Coronary artery (tissue), 2 donors: ENCODE results near the gene GNAI2.
"Not testable (repeated sequence)": the region's sequence is repeated elsewhere in the genome, so short reads cannot be mapped to it uniquely, and the experiment has no call there.

Experiments used
- DNase-seq: peaks from one replicate; pipeline ENCODE4 v3.0.0-alpha.2; 2017; ENCODE audit warnings: low spot score
- H3K27ac ChIP-seq, 2 donors: fragments of 200-600 bp; sonication (generic); one replicate each; pipeline ENCODE4 v1.5.1; 2016 to 2019
- H3K4me3 ChIP-seq: fragments of 200-600 bp; sonication (generic); 2 replicates; pipeline ENCODE4 v1.5.1; 2016; ENCODE audit warnings: mild to moderate bottlenecking, moderate library complexity
- TF ChIP-seq, protein P1 (sequence below): fragments of 200-600 bp; sonication (generic); IDR thresholded peaks from one replicate; pipeline ENCODE4 v1.5.1; 2019; ENCODE audit warnings: antibody characterized with exemption

GNAI2 gene

DNA sequence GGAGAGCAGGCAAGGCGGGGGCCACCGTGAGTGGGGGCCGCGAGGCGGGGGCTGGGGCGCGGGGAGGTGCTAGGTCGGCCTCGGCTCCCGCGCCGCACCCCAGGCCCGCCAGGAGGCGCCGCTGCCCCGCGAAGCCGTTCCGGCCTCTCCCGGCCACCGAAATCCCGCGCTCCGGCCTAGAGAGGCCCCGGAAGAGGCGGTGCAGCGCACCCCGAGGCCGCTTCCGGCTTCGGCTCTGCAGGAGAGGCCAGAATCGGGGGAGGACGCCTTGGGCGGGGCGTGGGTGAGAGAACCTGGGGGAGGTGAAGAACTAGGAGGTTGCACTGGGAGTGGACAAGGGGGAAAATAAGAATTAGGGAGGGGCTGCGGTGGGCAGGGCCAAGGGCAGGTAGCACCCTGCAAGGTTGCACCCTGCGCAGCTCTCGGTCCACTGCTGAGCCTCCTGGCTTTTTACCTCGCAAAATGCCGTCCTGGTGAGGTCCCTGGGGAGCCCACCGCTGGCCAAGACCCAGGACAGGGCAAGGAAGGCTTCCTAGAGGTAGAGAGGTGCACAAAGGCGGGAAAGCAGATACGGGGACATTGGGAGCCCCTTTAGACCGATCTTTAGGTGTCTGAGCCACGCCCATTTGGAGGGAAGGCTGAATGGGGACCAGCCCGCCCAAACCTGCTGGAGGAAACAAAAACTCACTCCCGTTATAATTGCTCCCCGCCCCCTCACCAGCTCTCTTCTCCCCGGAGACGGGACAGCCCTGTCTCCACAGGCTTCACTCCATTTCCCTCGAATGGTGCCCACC is 8.4 kb upstream of the GNAI2 start:
- peak overlapping the region; percentile 67 to 79 for H3K27ac ChIP-seq
- H3K4me3 ChIP-seq: peak overlapping the region; percentile 87

GRCh38 chr3:50228184-50228763 is 7.7 kb upstream of the GNAI2 start:
- not testable (repeated sequence) for DNase-seq
- H3K27ac ChIP-seq: peak overlapping the region in 1 of 2 donors; percentile 79
- peak overlapping the region; percentile 87 for H3K4me3 ChIP-seq

More for the DNA sequence above, 8.4 kb upstream of the GNAI2 start:
- TF ChIP-seq, protein P1, sequence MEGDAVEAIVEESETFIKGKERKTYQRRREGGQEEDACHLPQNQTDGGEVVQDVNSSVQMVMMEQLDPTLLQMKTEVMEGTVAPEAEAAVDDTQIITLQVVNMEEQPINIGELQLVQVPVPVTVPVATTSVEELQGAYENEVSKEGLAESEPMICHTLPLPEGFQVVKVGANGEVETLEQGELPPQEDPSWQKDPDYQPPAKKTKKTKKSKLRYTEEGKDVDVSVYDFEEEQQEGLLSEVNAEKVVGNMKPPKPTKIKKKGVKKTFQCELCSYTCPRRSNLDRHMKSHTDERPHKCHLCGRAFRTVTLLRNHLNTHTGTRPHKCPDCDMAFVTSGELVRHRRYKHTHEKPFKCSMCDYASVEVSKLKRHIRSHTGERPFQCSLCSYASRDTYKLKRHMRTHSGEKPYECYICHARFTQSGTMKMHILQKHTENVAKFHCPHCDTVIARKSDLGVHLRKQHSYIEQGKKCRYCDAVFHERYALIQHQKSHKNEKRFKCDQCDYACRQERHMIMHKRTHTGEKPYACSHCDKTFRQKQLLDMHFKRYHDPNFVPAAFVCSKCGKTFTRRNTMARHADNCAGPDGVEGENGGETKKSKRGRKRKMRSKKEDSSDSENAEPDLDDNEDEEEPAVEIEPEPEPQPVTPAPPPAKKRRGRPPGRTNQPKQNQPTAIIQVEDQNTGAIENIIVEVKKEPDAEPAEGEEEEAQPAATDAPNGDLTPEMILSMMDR: peak; percentile 86
- peak; percentile 94 for DNase-seq

DNA sequence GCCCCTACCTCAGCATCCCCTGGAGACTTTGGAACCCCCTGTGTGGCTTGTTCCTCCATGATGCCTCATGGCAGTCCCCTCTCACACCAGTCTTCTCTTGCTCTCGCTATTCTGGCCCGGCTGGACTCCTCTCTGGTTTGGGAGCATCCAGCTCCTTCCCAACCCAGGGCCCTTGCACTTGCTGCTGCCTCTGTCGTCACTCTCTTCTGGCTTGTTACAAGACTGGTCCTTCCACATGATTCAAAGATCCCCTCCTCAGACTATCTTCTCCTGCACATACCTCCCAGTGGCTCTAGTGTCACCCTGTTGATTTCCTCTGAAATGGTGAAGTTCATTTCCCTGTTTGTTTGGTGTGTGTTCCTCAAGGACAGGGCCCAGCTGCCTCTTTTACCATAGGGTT is 6.5 kb upstream of the GNAI2 start:
- no peak overlapping the region for H3K4me3 ChIP-seq
- TF ChIP-seq, protein P1: no peak
- H3K27ac ChIP-seq: peak overlapping the region in 1 of 2 donors; percentile 5
- no peak for DNase-seq

- peak overlapping the region in 1 of 2 donors; percentile 33 for H3K27ac ChIP-seq
- H3K4me3 ChIP-seq: no peak overlapping the region
- TF ChIP-seq, protein P1: no peak
Measured at GRCh38 chr3:50230104-50230793, 5.8 kb upstream of the GNAI2 start.

DNA sequence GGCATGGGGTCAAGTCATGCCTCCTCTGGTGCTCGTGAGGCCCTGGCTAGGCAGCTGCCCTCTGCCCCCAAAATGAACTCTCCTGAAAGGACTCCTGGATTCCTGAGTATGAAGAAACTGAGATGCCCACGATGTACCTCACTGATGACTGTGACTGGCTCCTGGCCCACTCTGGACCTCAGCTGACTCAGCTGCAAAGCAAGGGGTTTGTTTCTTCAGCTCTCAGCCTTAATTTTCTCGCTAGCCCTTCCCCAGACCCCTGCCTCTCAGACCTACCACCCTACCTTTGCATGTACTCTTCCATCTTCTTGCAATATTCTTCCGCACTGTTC is 5.2 kb upstream of the GNAI2 start:
- no peak overlapping the region for H3K4me3 ChIP-seq
- TF ChIP-seq, protein P1: no peak
- peak overlapping the region in 1 of 2 donors; percentile 33 for H3K27ac ChIP-seq
- no peak for DNase-seq

More at GRCh38 chr3:50230104-50230793, 5.8 kb upstream of the GNAI2 start:
- no peak for DNase-seq

- no peak overlapping the region for H3K4me3 ChIP-seq
- DNase-seq: no peak
- TF ChIP-seq, protein P1: no peak
- no peak overlapping the region for H3K27ac ChIP-seq
Measured at GRCh38 chr3:50231581-50231980, 4.4 kb upstream of the GNAI2 start.

DNA sequence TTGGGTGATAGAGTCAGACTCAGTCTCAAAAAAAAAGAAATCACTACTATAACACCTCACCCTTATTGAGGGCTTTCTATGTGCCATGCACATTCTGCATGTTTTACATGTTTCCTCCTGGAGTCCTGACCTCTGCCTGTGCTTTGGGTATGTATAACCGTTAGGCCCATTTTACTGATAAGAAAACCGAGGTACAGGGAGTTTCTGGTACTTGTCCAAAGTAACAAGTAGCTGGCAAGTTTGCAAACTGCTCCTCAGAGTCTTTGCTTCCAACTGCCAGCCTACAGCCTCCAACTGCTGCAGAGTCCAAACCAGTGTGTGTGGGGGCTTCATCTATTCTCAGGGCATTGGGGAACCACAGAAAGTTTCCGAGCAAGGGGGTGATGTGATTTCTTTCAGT is 3.7 kb upstream of the GNAI2 start:
- no peak for DNase-seq
- TF ChIP-seq, protein P1: no peak
- Histone ChIP-seq H3K4me3 (no peak overlapping the region), H3K27ac (no peak overlapping the region)
